K562 (cell line): ENCODE results near the gene ADAMTSL2. TPM values are rescaled to one million over a fixed set of nuclear protein-coding genes. Genes with fewer than 3 reads are reported as not detected.

Source experiments
- ATAC-seq: fragments of 200-7000 bp; cut with Tn5 transposase; 3 replicates; pipeline ENCODE4 v1.9.1; 2020; ENCODE audit warnings: moderate library complexity
- BruUV-seq: library from RNA; stranded (reverse); fragments of 400-500 nt; replicated peaks from 2 replicates; lab custom pipeline; 2021; lab: Mats Ljungman, UMichigan
- CTCF ChIA-PET: fragments of 300-600 bp; formaldehyde crosslinking; extraction: SDS; loops from one replicate; lab custom pipeline; 2021; ENCODE audit warnings: low intra/inter-chr PET ratio; lab: Yijun Ruan, JAX
- POLR2A ChIA-PET: fragments of 300-600, 350-650 bp; sonication (Branson Sonifier 250); formaldehyde crosslinking; extraction: SDS; loops from one replicate; lab custom pipeline; 2021; ENCODE audit warnings: antibody characterized with exemption, inconsistent platforms; lab: Yijun Ruan, JAX
- DNase-seq, 4 experiments: peaks; one replicate each; pipeline versions ENCODE4 v3.0.0 to v3.0.0-alpha.2; 2011 to 2018; ENCODE audit warnings: low spot score in 3 of 4, mixed read lengths in 3 of 4; ENCODE audit errors: extremely low read depth in 1 of 4
- FAIRE-seq: peaks from 2 replicates; lab custom pipeline; 2011; peaks lifted over from hg19 to GRCh38; lab: Jason Lieb, UNC
- H2AFZ ChIP-seq: 2 replicates; pipeline ENCODE4 v1.6.0; 2011; ENCODE audit warnings: low read depth, low read length, control low read depth, inconsistent platforms
- H3K27ac ChIP-seq: fragments of 200-600 bp; 3 replicates; pipeline ENCODE4 v1.8.0; 2011; ENCODE audit warnings: low read depth, mild to moderate bottlenecking, control low read depth, inconsistent platforms, low read length, moderate library complexity, mixed read lengths; ENCODE audit errors: extremely low read depth
- H3K27me3 ChIP-seq, 2 experiments: fragments of 300-600 bp in 1 of 2; 2 replicates in 1 of 2; 3 replicates in 1 of 2; pipeline versions ENCODE4 v1.6.0 to v1.8.0; 2011; ENCODE audit warnings: inconsistent platforms in 2 of 2, low read length in 2 of 2, mild to moderate bottlenecking in 1 of 2, mixed read lengths in 1 of 2, moderate library complexity in 1 of 2; ENCODE audit not compliant: control insufficient read depth in 2 of 2, insufficient read depth in 2 of 2
- H3K36me3 ChIP-seq: fragments of 300-600 bp; 3 replicates; pipeline ENCODE4 v1.8.0; 2011; ENCODE audit warnings: mild to moderate bottlenecking, low read length, inconsistent platforms; ENCODE audit not compliant: control insufficient read depth, insufficient read depth
- H3K4me1 ChIP-seq, 2 experiments: fragments of 200-600 bp in 1 of 2; replicated peaks in 1 of 2; 2 replicates in 1 of 2; 3 replicates in 1 of 2; pipeline versions ENCODE4 v1.5.1 to v1.8.0; 2011; ENCODE audit warnings: inconsistent platforms in 2 of 2, low read length in 2 of 2, mild to moderate bottlenecking in 1 of 2, mixed read lengths in 1 of 2, moderate library complexity in 1 of 2; ENCODE audit not compliant: control insufficient read depth in 2 of 2, insufficient read depth in 2 of 2
- H3K4me2 ChIP-seq: 2 replicates; pipeline ENCODE4 v1.6.1; 2011; ENCODE audit warnings: low read length, control low read depth, inconsistent platforms, mixed read lengths; ENCODE audit not compliant: insufficient read depth
- H3K4me3 ChIP-seq: fragments of 200-600 bp; sonication (generic), shearing (Covaris generic); 2 replicates; pipeline ENCODE4 v1.5.1; 2016; ENCODE audit warnings: control low read depth, inconsistent platforms
- H3K79me2 ChIP-seq: fragments of 200-600 bp; 3 replicates; pipeline ENCODE4 v1.8.0; 2011; ENCODE audit warnings: low read length, inconsistent platforms; ENCODE audit not compliant: control insufficient read depth, insufficient read depth
- H3K9ac ChIP-seq, 2 experiments: 2 replicates each; pipeline versions ENCODE4 v1.6.0 to v1.6.1; 2011; ENCODE audit warnings: low read depth in 2 of 2, low read length in 2 of 2, control low read depth in 1 of 2, inconsistent platforms in 1 of 2, mild to moderate bottlenecking in 1 of 2, mixed read lengths in 1 of 2; ENCODE audit not compliant: insufficient read depth in 1 of 2
- H3K9me1 ChIP-seq: one replicate; pipeline ENCODE4 v1.6.0; 2011; ENCODE audit warnings: inconsistent platforms, mild to moderate bottlenecking, low read length, moderate library complexity; ENCODE audit not compliant: control insufficient read depth, insufficient read depth
- H3K9me3 ChIP-seq: replicated peaks from 2 replicates; pipeline ENCODE4 v1.5.1; 2011; ENCODE audit warnings: low read depth, low read length, inconsistent platforms; ENCODE audit not compliant: control insufficient read depth, insufficient read depth
- H4K20me1 ChIP-seq: replicated peaks from 2 replicates; pipeline ENCODE4 v1.6.1; 2011; ENCODE audit warnings: low read length, inconsistent platforms, mixed read lengths; ENCODE audit not compliant: control insufficient read depth, insufficient read depth
- CHD4 ChIP-seq: fragments of 200-600 bp; sonication (generic); IDR thresholded peaks from 3 replicates; pipeline ENCODE4 v1.6.1; 2012; ENCODE audit warnings: low read depth, mild to moderate bottlenecking, mixed read lengths, low read length, inconsistent platforms; ENCODE audit not compliant: insufficient read depth, insufficient replicate concordance, poor library complexity, severe bottlenecking
- DDX20 ChIP-seq: fragments of 450-650 bp; IDR thresholded peaks from 2 replicates; pipeline ENCODE4 v1.6.1; 2016; ENCODE audit warnings: missing genetic modification characterization, low read depth, mild to moderate bottlenecking, missing compliant biosample characterization, moderate library complexity
- ERF ChIP-seq: fragments of 450-650 bp; formaldehyde crosslinking; IDR thresholded peaks from 2 replicates; pipeline ENCODE4 v1.4.0; 2020; ENCODE audit warnings: mild to moderate bottlenecking, mixed read lengths
- HDAC3 ChIP-seq: fragments of 450-650 bp; IDR thresholded peaks from 2 replicates; pipeline ENCODE4 v1.6.1; 2018; ENCODE audit warnings: borderline replicate concordance, mild to moderate bottlenecking, moderate library complexity; ENCODE audit not compliant: partially characterized antibody
- HEY1 ChIP-seq: fragments of 250-450 bp; sonication (Bioruptor Pico); IDR thresholded peaks from 2 replicates; pipeline ENCODE4 v1.5.0; 2020; ENCODE audit warnings: mild to moderate bottlenecking, moderate library complexity, borderline replicate concordance
- KLF10 ChIP-seq: fragments of 250-450 bp; sonication (Bioruptor Pico); IDR thresholded peaks from 2 replicates; pipeline ENCODE4 v1.6.1; 2021; ENCODE audit warnings: matching md5 sums
- L3MBTL2 ChIP-seq: fragments of 450-650 bp; IDR thresholded peaks from 2 replicates; pipeline ENCODE4 v1.6.1; 2016; ENCODE audit warnings: mild to moderate bottlenecking, moderate library complexity
- PHB ChIP-seq: fragments of 250-450 bp; sonication (Bioruptor Pico); IDR thresholded peaks from 2 replicates; pipeline ENCODE4 v1.5.0; 2021
- PTBP1 ChIP-seq: fragments of 200-400 bp; formaldehyde crosslinking; IDR thresholded peaks from 2 replicates; pipeline ENCODE4 v1.6.1; 2017; ENCODE audit warnings: low read depth, low read length
- RB1 ChIP-seq: fragments of 450-650 bp; IDR thresholded peaks from 2 replicates; pipeline ENCODE4 v1.6.1; 2017; ENCODE audit warnings: low read depth, mild to moderate bottlenecking
- SAFB2 ChIP-seq: fragments of 200-400 bp; formaldehyde crosslinking; IDR thresholded peaks from 2 replicates; pipeline ENCODE4 v1.6.1; 2018; ENCODE audit warnings: borderline replicate concordance, low read length, low read depth, moderate library complexity; ENCODE audit not compliant: severe bottlenecking
- SIRT6 ChIP-seq: IDR thresholded peaks from one replicate; pipeline ENCODE4 v1.6.1; 2012; ENCODE audit warnings: low read depth, mild to moderate bottlenecking, control low read depth, inconsistent platforms, low read length, moderate library complexity
- SPI1 ChIP-seq: IDR thresholded peaks from 2 replicates; pipeline ENCODE4 v1.6.1; 2011; ENCODE audit warnings: low read depth, low read length, control low read depth, borderline replicate concordance
- ZNF12 ChIP-seq: sonication (generic); formaldehyde crosslinking; IDR thresholded peaks from 2 replicates; pipeline ENCODE4 v1.4.0; 2020; ENCODE audit warnings: mild to moderate bottlenecking, missing genetic modification reagents
- ZNF24 ChIP-seq: fragments of 450-650 bp; IDR thresholded peaks from 2 replicates; pipeline ENCODE4 v1.6.1; 2016
- ZNF444 ChIP-seq: fragments of 250-450 bp; sonication (Bioruptor Pico); IDR thresholded peaks from 2 replicates; pipeline ENCODE4 v1.4.0; 2020; ENCODE audit warnings: mild to moderate bottlenecking, moderate library complexity
- WGBS: fragments of 100-300 bp; shearing (Covaris generic); methylation state at CpG from one replicate; pipeline ENCODE4 v1.1.6; 2016; ENCODE audit warnings: low coverage, mixed read lengths; ENCODE audit not compliant: insufficient coverage; ENCODE audit errors: missing lambda C conversion rate; 5-methylcytosine and 5-hydroxymethylcytosine counted together
- in situ Hi-C: fragments of 300-500 bp; cut with MboI; formaldehyde crosslinking; loops from 4 replicates; pipeline ENCODE4 v1.15.0; 2018; ENCODE audit warnings: inconsistent platforms, mixed read lengths
- intact Hi-C: fragments of 100-400 bp; cut with micrococcal nuclease; formaldehyde crosslinking; loops from 2 replicates; pipeline ENCODE4 v1.14.2; 2022
- polyA plus RNA-seq, 8 experiments: library from polyadenylated mRNA; depleted of rRNA in 4 of 8; stranded (reverse) in 5 of 8; unstranded in 3 of 8; fragments of >200 nt; fragmentation: Nextera tagmentation in 2 of 8; fragmentation: Illumina TruSeq in 1 of 8; extraction: Ambion mirVana in 2 of 8; extraction: Trizol in 1 of 8; gene quantifications; 2 replicates each; pipeline versions ENCODE4 v1.2.1 to v1.2.3, GENCODE V29; 2011 to 2014; ENCODE audit warnings: inconsistent platforms in 1 of 8, missing spikeins in 1 of 8
- total RNA-seq, 7 experiments: library from RNA; depleted of rRNA in 6 of 7; stranded (reverse); fragments of >200 nt in 6 of 7; fragmentation: Illumina TruSeq in 2 of 7; extraction: Trizol in 2 of 7; gene quantifications; 2 replicates each; pipeline versions ENCODE4 v1.2.1 to v1.2.3, GENCODE V29; 2011 to 2021; ENCODE audit warnings: low replicate concordance in 1 of 7
- TF ChIP-seq, protein P1 (sequence below): sonication (generic); formaldehyde crosslinking; IDR thresholded peaks from 2 replicates; pipeline ENCODE4 v1.8.0; 2022; ENCODE audit warnings: missing genetic modification reagents, mild to moderate bottlenecking, borderline replicate concordance
- TF ChIP-seq, protein P2 (sequence below): sonication (generic); formaldehyde crosslinking; IDR thresholded peaks from 2 replicates; pipeline ENCODE4 v1.8.1; 2023; ENCODE audit warnings: missing genetic modification reagents, mild to moderate bottlenecking, borderline replicate concordance

Gene ADAMTSL2
- total and polyA plus RNA-seq, 9 of the 15 experiments (the other 6 are each of a cell fraction or from before 2014, with no cell fraction given) = 0.04 TPM; not detected in 8

DNA sequence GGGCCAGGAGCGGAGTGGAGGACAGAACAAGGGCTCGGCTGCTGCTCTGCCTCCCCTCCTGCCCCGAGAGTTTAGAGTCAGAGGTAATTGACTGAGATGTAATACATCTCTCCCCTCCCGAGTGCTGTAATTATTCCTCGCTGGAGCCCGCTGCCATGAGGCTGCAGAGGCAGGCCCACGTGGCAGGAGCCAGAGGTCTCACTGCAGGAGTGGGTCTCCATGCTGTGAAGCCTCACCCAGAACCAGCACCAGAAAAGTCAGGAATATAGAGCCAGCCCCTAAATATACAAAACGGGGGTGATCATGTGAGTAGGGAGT, 72.2 kb downstream of the ADAMTSL2 start:
- no peak for ATAC-seq
- Histone ChIP-seq H3K79me2 (no peaks in the 10 kb centered on the region), H3K9me1 (no peaks in the 10 kb centered on the region), H3K36me3 (no peaks in the 10 kb centered on the region), H3K9me3 (no peaks in the 10 kb centered on the region), H3K4me2 (no peak overlapping the region), H3K4me1 (peaks cover 0 to 12% of the 10 kb centered on the region in 2 experiments; a peak in 2 of 5 replicates), H3K4me3 (no peak overlapping the region), H3K27ac (no peak overlapping the region), H3K9ac (no peak overlapping the region), H2AFZ (no peak overlapping the region), H3K27me3 (peaks cover 6 to 47% of the 10 kb centered on the region in 2 experiments; a peak in 4 of 5 replicates), H4K20me1 (peaks cover 14% of the 10 kb centered on the region)
- ChIA-PET CTCF (no interaction called here), POLR2A (no interaction called here)
- no peak for DNase-seq
- intact Hi-C loops (no loop called here), in situ Hi-C loops (no loop called here)
- FAIRE-seq = no peak
- WGBS = 1% methylated on average over 8 of the region's 8 CpGs
- BruUV-seq = no TSS peak
- TF ChIP-seq SPI1 (no peak), HEY1 (CRISPR knock-in tag) (no peak), ZNF12 (CRISPR knock-in tag) (no peak), CHD4 (no peak), ZNF444 (no peak), RB1 (no peak), ERF (CRISPR knock-in tag) (no peak), SIRT6 (no peak), PTBP1 (no peak), DDX20 (no peak), PHB (CRISPR knock-in tag) (no peak), SAFB2 (no peak), KLF10 (CRISPR knock-in tag) (no peak), ZNF24 (no peak), L3MBTL2 (no peak), HDAC3 (no peak)
- TF ChIP-seq, protein P1, sequence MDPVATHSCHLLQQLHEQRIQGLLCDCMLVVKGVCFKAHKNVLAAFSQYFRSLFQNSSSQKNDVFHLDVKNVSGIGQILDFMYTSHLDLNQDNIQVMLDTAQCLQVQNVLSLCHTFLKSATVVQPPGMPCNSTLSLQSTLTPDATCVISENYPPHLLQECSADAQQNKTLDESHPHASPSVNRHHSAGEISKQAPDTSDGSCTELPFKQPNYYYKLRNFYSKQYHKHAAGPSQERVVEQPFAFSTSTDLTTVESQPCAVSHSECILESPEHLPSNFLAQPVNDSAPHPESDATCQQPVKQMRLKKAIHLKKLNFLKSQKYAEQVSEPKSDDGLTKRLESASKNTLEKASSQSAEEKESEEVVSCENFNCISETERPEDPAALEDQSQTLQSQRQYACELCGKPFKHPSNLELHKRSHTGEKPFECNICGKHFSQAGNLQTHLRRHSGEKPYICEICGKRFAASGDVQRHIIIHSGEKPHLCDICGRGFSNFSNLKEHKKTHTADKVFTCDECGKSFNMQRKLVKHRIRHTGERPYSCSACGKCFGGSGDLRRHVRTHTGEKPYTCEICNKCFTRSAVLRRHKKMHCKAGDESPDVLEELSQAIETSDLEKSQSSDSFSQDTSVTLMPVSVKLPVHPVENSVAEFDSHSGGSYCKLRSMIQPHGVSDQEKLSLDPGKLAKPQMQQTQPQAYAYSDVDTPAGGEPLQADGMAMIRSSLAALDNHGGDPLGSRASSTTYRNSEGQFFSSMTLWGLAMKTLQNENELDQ (CRISPR knock-in tag) = no peak
- TF ChIP-seq, protein P2, sequence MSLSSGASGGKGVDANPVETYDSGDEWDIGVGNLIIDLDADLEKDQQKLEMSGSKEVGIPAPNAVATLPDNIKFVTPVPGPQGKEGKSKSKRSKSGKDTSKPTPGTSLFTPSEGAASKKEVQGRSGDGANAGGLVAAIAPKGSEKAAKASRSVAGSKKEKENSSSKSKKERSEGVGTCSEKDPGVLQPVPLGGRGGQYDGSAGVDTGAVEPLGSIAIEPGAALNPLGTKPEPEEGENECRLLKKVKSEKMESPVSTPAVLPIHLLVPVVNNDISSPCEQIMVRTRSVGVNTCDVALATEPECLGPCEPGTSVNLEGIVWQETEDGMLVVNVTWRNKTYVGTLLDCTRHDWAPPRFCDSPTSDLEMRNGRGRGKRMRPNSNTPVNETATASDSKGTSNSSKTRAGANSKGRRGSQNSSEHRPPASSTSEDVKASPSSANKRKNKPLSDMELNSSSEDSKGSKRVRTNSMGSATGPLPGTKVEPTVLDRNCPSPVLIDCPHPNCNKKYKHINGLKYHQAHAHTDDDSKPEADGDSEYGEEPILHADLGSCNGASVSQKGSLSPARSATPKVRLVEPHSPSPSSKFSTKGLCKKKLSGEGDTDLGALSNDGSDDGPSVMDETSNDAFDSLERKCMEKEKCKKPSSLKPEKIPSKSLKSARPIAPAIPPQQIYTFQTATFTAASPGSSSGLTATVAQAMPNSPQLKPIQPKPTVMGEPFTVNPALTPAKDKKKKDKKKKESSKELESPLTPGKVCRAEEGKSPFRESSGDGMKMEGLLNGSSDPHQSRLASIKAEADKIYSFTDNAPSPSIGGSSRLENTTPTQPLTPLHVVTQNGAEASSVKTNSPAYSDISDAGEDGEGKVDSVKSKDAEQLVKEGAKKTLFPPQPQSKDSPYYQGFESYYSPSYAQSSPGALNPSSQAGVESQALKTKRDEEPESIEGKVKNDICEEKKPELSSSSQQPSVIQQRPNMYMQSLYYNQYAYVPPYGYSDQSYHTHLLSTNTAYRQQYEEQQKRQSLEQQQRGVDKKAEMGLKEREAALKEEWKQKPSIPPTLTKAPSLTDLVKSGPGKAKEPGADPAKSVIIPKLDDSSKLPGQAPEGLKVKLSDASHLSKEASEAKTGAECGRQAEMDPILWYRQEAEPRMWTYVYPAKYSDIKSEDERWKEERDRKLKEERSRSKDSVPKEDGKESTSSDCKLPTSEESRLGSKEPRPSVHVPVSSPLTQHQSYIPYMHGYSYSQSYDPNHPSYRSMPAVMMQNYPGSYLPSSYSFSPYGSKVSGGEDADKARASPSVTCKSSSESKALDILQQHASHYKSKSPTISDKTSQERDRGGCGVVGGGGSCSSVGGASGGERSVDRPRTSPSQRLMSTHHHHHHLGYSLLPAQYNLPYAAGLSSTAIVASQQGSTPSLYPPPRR (CRISPR knock-in tag) = no peak
